HG03378 (cell line): ENCODE results near the gene AFTPH.
"Not testable (repeated sequence)": the region's sequence is repeated elsewhere in the genome, so short reads cannot be mapped to it uniquely, and the experiment has no call there.

Experiments
- ATAC-seq: cut with Tn5 transposase; IDR thresholded peaks from one replicate; pipeline ENCODE4 v1.9.1; 2021; ENCODE audit warnings: mild to moderate bottlenecking, moderate library complexity; ENCODE audit not compliant: unreplicated experiment

AFTPH gene

DNA sequence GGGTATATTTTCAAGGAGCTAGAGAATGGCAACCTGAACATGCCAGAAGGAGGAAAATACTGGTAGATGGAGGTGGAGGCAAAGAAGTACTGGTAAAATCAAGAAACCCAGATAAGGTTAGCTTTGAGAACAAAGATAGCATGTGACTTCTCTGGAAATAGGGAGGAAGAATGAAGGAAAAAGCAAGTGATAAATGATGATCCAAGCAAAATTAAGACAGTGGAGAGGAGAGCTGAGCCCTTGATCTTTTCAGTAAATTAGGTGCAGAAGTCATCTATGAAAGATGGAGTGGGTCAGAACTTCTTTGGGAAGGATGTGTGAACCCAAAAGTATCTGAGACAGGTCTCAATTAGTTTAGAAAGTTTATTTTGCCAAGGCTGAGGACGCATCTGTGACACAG lies 25.7 kb upstream of the AFTPH start:
- no peak for ATAC-seq

DNA sequence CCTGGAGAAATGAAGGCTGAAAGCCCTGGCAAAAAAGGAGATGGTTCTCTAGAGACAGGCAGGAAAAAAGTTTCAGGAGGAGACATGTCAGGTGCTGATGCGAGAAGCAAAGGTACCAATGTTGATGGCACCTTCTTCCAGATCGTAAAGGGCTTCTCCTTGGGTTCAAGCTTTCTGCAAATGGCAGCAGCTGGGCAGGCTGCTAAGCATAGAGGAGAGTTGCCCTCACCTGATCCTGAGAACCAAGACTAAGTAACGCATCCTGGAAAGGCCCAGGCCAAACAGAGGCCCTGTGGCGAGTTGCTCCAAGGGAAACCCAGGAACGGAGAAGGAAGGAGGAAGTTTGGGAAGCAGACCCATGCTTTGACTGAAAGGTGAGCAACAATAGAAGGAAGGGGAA lies 23.6 kb upstream of the AFTPH start:
- ATAC-seq = no peak

GRCh38 chr2:64501946-64502345 lies 22.2 kb upstream of the AFTPH start:
- ATAC-seq = no peak

- no peak for ATAC-seq
Observed at GRCh38 chr2:64502860-64503259, 21.3 kb upstream of the AFTPH start.

DNA sequence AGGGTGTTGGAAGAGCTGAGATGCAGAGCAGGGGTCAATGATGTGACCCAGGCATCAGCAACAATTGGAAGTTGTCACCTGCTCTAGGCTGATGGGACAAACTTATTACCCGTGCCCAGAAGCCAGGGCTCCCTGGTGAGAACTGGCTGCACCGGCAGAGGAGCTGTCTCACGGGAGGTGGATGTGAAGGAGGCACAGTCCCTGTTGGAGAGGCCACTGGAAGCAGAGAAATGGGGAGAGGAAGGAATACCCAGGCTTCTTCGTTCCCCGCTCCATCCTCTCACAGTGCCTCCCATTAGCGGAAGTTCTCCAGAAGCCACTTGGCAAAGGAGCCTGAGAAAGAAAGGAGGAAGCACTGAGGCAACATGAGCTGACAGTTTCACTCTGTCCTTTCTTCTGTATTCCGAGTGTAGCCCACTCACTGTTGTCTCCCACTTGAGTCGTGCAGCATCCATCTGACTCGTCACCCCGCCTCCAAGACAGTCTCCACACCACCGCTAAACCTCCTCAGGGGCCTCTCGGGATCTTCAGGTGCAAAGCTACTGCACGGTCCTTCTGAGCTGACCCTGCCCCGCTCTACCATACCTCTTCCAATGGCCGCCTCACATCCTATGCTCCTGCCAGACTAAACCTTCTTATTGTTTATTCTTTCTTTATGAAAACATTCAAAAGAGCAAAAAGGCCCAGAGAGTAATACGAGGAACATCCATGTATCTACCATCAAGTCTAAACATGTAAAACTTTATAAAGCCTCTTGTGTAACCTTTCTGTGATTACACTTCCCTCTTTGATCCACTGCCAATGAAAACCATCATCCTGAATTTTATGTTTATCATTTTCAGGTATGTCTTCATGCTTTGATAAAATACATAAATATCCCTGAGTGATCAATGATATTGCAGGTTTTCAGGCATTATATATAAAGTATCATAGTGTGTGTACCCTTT lies 19.1 kb upstream of the AFTPH start:
- ATAC-seq = no peak

- ATAC-seq = no peak
Observed at GRCh38 chr2:64506686-64507085, 17.4 kb upstream of the AFTPH start.

DNA sequence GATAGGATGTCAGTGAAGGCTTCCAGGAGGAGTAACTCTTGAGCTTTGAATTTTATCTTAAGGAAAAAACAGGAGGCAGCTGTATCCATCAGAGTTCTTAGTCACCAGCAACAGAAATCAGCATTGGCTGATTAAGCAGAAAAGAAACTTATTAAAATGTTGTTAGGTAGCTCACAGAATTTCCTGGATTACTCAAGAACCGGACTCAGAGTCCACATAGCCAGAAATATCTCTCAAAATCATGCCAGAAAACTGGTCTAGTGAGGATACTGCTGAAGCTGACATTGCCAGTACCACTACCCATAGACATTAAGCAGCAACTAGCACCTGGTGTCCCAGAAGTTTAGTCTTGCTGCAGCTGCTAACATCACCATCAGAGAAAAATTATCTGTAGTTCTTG lies 10.1 kb upstream of the AFTPH start:
- no peak for ATAC-seq

GRCh38 chr2:64515086-64515485 lies 9.0 kb upstream of the AFTPH start:
- ATAC-seq = no peak

GRCh38 chr2:64516651-64517510 lies 7.2 kb upstream of the AFTPH start:
- no peak for ATAC-seq

- no peak for ATAC-seq
Observed at GRCh38 chr2:64517511-64517884, 6.6 kb upstream of the AFTPH start.

DNA sequence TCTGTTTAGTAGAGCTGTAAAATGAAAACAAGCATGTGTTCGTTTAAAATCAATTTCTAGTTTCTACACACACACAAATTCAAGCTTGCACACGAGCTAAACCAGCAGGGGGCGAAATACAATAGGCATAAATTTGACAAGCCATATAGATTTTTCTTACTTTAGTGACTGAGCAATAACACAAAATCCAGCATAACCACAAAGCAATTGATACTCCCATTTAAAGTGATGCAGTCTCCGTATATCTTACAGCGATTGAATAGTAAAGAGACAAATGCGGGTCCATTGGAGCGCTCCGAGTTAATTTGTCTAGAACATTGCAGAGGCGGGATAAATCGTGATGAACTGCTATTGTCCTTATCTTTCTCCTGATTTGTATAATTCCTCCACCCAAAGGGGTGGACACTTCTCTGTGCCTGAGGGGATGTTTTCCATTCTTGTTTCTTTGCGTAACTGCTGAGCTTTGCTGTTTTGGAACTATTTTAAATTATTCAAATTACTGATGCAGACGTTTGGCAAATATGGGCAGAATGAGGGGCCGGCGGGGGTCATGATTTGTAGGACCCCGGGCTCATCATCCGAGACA lies 1.2 kb upstream of the AFTPH start:
- ATAC-seq = no peak

GRCh38 chr2:64524604-64525316 lies 632 bp downstream of the AFTPH start:
- ATAC-seq = peak; percentile 7

DNA sequence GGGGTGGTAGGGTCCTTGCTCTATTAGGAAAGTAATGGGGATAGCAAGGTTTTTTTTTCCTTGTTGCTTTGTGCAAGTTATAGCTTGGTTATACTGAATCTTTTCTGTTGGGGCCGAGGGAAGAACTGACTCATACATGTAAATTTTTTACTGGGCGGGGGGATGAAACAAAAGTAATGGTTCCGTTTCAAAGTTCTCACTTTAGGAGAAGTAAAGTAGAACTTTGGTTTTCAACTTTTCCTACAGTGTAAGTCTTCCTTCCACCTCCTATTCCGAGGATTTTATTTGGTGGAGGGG lies 1.1 kb downstream of the AFTPH start:
- peak; percentile 29 for ATAC-seq

- no peak for ATAC-seq
Observed at GRCh38 chr2:64526034-64526433, 1.9 kb downstream of the AFTPH start.

- ATAC-seq = not testable (repeated sequence)
Observed at GRCh38 chr2:64530946-64531345, 6.8 kb downstream of the AFTPH start.

GRCh38 chr2:64532030-64532429 lies 7.9 kb downstream of the AFTPH start:
- no peak for ATAC-seq

DNA sequence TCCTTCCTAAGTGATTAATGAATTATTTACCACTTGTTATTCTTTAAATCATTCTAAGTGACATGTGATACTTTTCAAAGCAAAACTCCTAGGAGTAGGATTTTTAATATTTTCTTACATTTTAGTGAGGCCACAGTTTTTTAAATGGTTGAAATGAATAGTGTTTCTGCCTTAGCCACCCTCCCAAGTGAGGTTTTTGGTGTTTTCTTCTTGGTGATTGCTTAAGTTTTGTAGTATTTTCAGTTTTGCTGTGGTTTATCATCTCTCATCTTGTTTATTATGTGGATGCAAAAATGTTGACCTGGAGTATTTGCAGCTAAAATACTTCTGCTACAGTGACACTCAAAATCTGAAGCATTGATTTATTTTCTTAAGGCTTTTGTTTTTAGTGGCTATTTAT lies 9.8 kb downstream of the AFTPH start:
- no peak for ATAC-seq

DNA sequence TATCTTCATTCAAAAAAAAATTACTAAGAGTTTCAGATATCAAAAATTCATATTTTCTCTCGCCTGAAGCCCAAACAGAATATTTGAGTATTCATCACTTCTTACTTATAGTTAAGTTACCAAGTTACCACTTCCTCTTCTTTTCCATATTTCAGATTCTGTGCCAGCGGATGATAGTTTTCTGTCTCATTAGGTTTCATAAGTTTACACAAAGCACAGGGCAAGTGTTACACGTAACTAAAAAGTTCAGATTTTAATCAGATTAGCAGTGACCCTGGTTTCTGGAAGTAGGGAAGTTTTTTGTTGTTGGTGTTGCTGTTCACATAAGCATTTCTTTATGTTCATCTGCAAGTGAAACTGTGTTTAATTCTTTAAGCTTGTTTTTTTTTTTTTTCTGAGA lies 10.2 kb downstream of the AFTPH start:
- ATAC-seq = no peak

DNA sequence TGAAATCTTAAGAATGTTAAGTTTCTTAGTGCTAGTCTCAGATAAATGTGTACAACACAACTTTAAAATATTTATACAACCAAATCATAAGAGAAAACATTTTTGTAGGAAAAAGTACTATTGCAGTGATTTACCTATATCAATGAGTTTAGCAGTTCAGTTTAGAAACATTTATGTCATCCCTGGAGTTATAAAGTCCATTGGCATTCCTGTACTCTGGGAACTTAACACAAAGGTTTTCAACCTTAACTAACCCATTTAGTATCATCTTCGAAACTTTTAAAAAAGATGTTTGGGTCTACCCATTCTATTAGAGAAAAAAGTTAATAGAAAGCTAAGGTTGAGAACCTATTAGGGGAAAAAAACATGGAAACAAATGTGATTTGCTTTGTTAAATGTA lies 10.9 kb downstream of the AFTPH start:
- no peak for ATAC-seq

DNA sequence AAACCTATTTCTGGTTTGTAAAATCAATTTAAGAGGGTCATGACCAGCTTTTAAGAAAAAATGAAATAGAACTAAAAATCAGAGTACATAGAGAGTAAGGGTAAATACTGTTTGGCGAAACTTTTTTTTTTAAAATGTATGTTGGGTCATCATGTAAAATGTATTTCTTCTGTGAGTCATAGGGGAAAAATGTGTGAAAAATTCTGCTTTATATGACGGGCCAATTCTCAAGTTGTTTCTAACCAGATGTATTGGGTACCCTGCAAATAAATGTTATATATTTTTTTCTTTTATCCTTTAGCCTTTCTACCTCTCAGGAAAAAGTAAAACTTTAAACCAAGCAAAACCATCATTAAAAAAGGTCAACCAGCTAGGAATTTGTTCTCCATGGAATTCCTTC lies 13.9 kb downstream of the AFTPH start:
- no peak for ATAC-seq

DNA sequence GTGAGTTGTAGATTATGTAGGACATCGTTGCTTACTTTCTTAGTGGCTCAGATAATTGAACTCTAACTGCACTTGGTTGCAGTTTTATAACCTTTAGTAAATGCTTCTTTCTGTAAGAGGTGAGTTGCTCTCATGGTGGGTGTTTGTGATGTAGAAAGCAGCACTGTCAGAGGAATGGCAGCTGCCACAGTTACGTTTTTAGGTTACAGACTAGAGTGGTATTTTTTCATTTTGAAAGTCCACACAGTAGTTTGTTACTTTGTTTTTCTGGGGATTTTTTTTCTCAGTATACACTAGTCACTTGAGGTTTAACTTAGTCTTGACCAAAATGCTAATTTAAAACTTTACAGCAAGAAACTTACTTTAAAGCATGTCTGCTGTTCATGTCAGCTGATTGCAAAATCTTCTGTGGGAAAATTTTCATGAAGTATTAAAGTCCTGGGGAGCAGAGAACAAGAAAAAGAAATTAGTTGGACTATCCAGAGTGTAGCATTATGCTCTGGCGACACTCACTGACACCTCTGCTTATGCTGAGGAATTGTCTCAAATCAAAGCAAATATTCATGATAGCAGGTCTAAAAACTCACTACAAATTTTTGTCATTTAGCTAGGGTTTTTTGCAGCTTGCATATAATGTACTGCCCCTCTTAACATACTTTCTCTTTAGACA lies 14.8 kb downstream of the AFTPH start:
- ATAC-seq = peak; percentile 38
